H9 (cell line): ENCODE results near the gene CAMTA1. TPM values are rescaled to one million over a fixed set of nuclear protein-coding genes. Genes with fewer than 3 reads are reported as not detected.
A peak's percentile ranks its signal among the peaks of the same experiment; 100 is the strongest.

Source experiments
- DNase-seq: peaks from one replicate; pipeline ENCODE4 v3.0.0-alpha.2; 2017
- H2AFZ ChIP-seq: one replicate; pipeline ENCODE4 v1.6.1; 2013; ENCODE audit warnings: mild to moderate bottlenecking, low read length, control low read depth, moderate library complexity
- H2AK5ac ChIP-seq: 2 replicates; pipeline ENCODE4 v1.6.1; 2013; ENCODE audit warnings: low read length, control low read depth, mixed read lengths; ENCODE audit not compliant: insufficient read length
- H2BK120ac ChIP-seq: one replicate; pipeline ENCODE4 v1.6.1; 2013; ENCODE audit warnings: low read depth, mild to moderate bottlenecking, low read length, control low read depth, inconsistent platforms; ENCODE audit not compliant: poor library complexity, severe bottlenecking
- H2BK12ac ChIP-seq: 2 replicates; pipeline ENCODE4 v1.6.1; 2013; ENCODE audit warnings: low read length, control low read depth, mixed read lengths, low read depth; ENCODE audit not compliant: insufficient read length
- H2BK15ac ChIP-seq: 2 replicates; pipeline ENCODE4 v1.6.1; 2013; ENCODE audit warnings: low read depth, low read length, control low read depth
- H2BK20ac ChIP-seq: one replicate; pipeline ENCODE4 v1.6.1; 2013; ENCODE audit warnings: low read depth, mild to moderate bottlenecking, low read length, control low read depth, inconsistent platforms; ENCODE audit not compliant: poor library complexity, severe bottlenecking
- H2BK5ac ChIP-seq: 2 replicates; pipeline ENCODE4 v1.6.1; 2013; ENCODE audit warnings: low read length, control low read depth, mixed read lengths; ENCODE audit not compliant: insufficient read length
- H3K14ac ChIP-seq: 2 replicates; pipeline ENCODE4 v1.6.1; 2013; ENCODE audit warnings: low read length, control low read depth; ENCODE audit not compliant: insufficient read depth
- H3K18ac ChIP-seq: 2 replicates; pipeline ENCODE4 v1.6.1; 2013; ENCODE audit warnings: low read depth, mild to moderate bottlenecking, mixed read lengths, low read length, control low read depth; ENCODE audit not compliant: insufficient read length
- H3K23ac ChIP-seq: 2 replicates; pipeline ENCODE4 v1.6.1; 2013; ENCODE audit warnings: low read length, control low read depth, mixed read lengths, low read depth; ENCODE audit not compliant: insufficient read length
- H3K23me2 ChIP-seq: 2 replicates; pipeline ENCODE4 v1.6.1; 2013; ENCODE audit warnings: low read depth, mild to moderate bottlenecking, mixed read lengths, low read length, control low read depth; ENCODE audit not compliant: insufficient read length, poor library complexity, severe bottlenecking
- H3K27ac ChIP-seq: 2 replicates; pipeline ENCODE4 v1.5.1; 2013; ENCODE audit warnings: low read length, control low read depth, mixed read lengths, low read depth; ENCODE audit not compliant: insufficient read length
- H3K27me3 ChIP-seq: 2 replicates; pipeline ENCODE4 v1.6.1; 2013; ENCODE audit warnings: low read length, control low read depth, inconsistent platforms; ENCODE audit not compliant: insufficient read depth
- H3K4ac ChIP-seq: 2 replicates; pipeline ENCODE4 v1.6.1; 2013; ENCODE audit warnings: low read depth, mild to moderate bottlenecking, control low read depth, inconsistent platforms, low read length, moderate library complexity
- H3K4me1 ChIP-seq: 2 replicates; pipeline ENCODE4 v1.6.1; 2013; ENCODE audit warnings: low read length, control low read depth, inconsistent platforms; ENCODE audit not compliant: insufficient read depth
- H3K4me2 ChIP-seq: 2 replicates; pipeline ENCODE4 v1.6.1; 2013; ENCODE audit warnings: low read length, control low read depth, mixed read lengths; ENCODE audit not compliant: insufficient read length, insufficient read depth
- H3K56ac ChIP-seq: 2 replicates; pipeline ENCODE4 v1.6.1; 2013; ENCODE audit warnings: low read depth, mild to moderate bottlenecking, mixed read lengths, low read length, control low read depth; ENCODE audit not compliant: insufficient read length
- H3K79me1 ChIP-seq: 2 replicates; pipeline ENCODE4 v1.6.1; 2013; ENCODE audit warnings: low read depth, mild to moderate bottlenecking, moderate library complexity, low read length, control low read depth, inconsistent platforms; ENCODE audit not compliant: insufficient read depth, poor library complexity, severe bottlenecking
- H3K79me2 ChIP-seq: 2 replicates; pipeline ENCODE4 v1.6.1; 2013; ENCODE audit warnings: low read length, control low read depth, inconsistent platforms; ENCODE audit not compliant: insufficient read depth
- H3K9ac ChIP-seq: 2 replicates; pipeline ENCODE4 v1.6.1; 2013; ENCODE audit warnings: low read length, control low read depth, mixed read lengths; ENCODE audit not compliant: insufficient read length; ENCODE audit errors: extremely low read depth
- H3K9me3 ChIP-seq: one replicate; pipeline ENCODE4 v1.6.1; 2013; ENCODE audit warnings: low read depth, low read length, inconsistent platforms; ENCODE audit not compliant: control insufficient read depth
- H3T11ph ChIP-seq: one replicate; pipeline ENCODE4 v1.6.1; 2013; ENCODE audit warnings: mild to moderate bottlenecking, low read length, control low read depth, inconsistent platforms
- H4K20me1 ChIP-seq: one replicate; pipeline ENCODE4 v1.6.1; 2013; ENCODE audit not compliant: control insufficient read depth, insufficient read length, insufficient read depth
- H4K5ac ChIP-seq: 2 replicates; pipeline ENCODE4 v1.6.1; 2013; ENCODE audit warnings: low read depth, mild to moderate bottlenecking, mixed read lengths, low read length, control low read depth; ENCODE audit not compliant: insufficient read length
- H4K8ac ChIP-seq: replicated peaks from 2 replicates; pipeline ENCODE4 v1.6.1; 2013; ENCODE audit warnings: low read length, control low read depth, mixed read lengths, low read depth; ENCODE audit not compliant: insufficient read length
- H4K91ac ChIP-seq: 2 replicates; pipeline ENCODE4 v1.6.1; 2013; ENCODE audit warnings: low read depth, mild to moderate bottlenecking, moderate library complexity, mixed read lengths, low read length, control low read depth; ENCODE audit not compliant: insufficient read length
- H3K27ac Mint-ChIP-seq, 3 experiments: 2 replicates in 2 of 3; 3 replicates in 1 of 3; pipeline ENCODE4 v1.8.0; 2020 to 2021; ENCODE audit warnings: mixed read lengths in 3 of 3, mild to moderate bottlenecking in 1 of 3, moderate library complexity in 1 of 3
- H3K27me3 Mint-ChIP-seq: 2 replicates; pipeline ENCODE4 v1.8.0; 2021; ENCODE audit warnings: low read depth, mild to moderate bottlenecking, moderate library complexity, mixed read lengths
- H3K36me3 Mint-ChIP-seq, 3 experiments: 2 replicates in 2 of 3; 3 replicates in 1 of 3; pipeline ENCODE4 v1.8.0; 2020 to 2021; ENCODE audit warnings: low read depth in 3 of 3, mixed read lengths in 3 of 3; ENCODE audit not compliant: insufficient read depth in 1 of 3
- H3K4me1 Mint-ChIP-seq, 2 experiments: 2 replicates each; pipeline ENCODE4 v1.8.0; 2020; ENCODE audit warnings: mixed read lengths in 2 of 2
- H3K4me3 Mint-ChIP-seq, 2 experiments: 2 replicates in 1 of 2; 3 replicates in 1 of 2; pipeline ENCODE4 v1.8.0; 2020 to 2021; ENCODE audit warnings: mild to moderate bottlenecking in 2 of 2, mixed read lengths in 2 of 2, moderate library complexity in 1 of 2
- H3K9me3 Mint-ChIP-seq, 2 experiments: 2 replicates in 1 of 2; 3 replicates in 1 of 2; pipeline ENCODE4 v1.8.0; 2020; ENCODE audit warnings: mild to moderate bottlenecking in 2 of 2, mixed read lengths in 2 of 2, moderate library complexity in 1 of 2
- WGBS: extraction: QIAGEN DNeasy Blood & Tissue Kit; methylation state at CpG from one replicate; pipeline ENCODE4 v1.1.7; 2013; ENCODE audit warnings: missing lambda C conversion rate, low lambda C conversion rate, mixed read lengths; ENCODE audit not compliant: insufficient read length; ENCODE audit errors: extremely low coverage; 5-methylcytosine and 5-hydroxymethylcytosine counted together
- total RNA-seq: library from RNA; stranded (reverse); gene quantifications from 2 replicates; pipeline ENCODE4 v1.2.1, GENCODE V29; 2021
- TF ChIP-seq, protein P1 (sequence below): fragments of 200-600 bp; sonication (generic); conservative IDR thresholded peaks from 3 replicates; pipeline ENCODE4 v1.8.0; 2021; ENCODE audit warnings: antibody characterized with exemption, mild to moderate bottlenecking

Gene CAMTA1
- total RNA-seq, 1 experiment from 2014 or later: 115 TPM

GRCh38 chr1:7449750-7450149 is 664.5 kb downstream of the CAMTA1 start:
- no CpG with 5 or more reads among the region's 7 CpGs for WGBS

More at GRCh38 chr1:7449750-7450149, 664.5 kb downstream of the CAMTA1 start:
- Histone ChIP-seq H3K4me1 (no peaks in the 10 kb centered on the region), H3K56ac (no peak overlapping the region), H4K91ac (no peak overlapping the region), H3K27ac (no peak overlapping the region), H2AK5ac (no peak overlapping the region), H2AFZ (no peak overlapping the region), H3K27me3 (no peaks in the 10 kb centered on the region), H2BK20ac (no peak overlapping the region), H2BK5ac (no peak overlapping the region), H3K23ac (no peak overlapping the region), H3K9me3 (no peaks in the 10 kb centered on the region), H2BK120ac (no peak overlapping the region), H3K79me2 (no peaks in the 10 kb centered on the region), H3K9ac (no peak overlapping the region), H3K79me1 (no peaks in the 10 kb centered on the region), H3K4me2 (no peak overlapping the region), H3K4ac (no peak overlapping the region), H2BK15ac (no peak overlapping the region), H3K14ac (no peak overlapping the region), H4K5ac (no peak overlapping the region), H4K20me1 (no peaks in the 10 kb centered on the region), H4K8ac (no peak overlapping the region), H3K23me2 (no peaks in the 10 kb centered on the region), H3T11ph (no peak overlapping the region), H2BK12ac (no peak overlapping the region), H3K18ac (no peak overlapping the region)
- no peaks in the 10 kb centered on the region; the same call in 1 of the 2 replicates for H3K27me3 Mint-ChIP-seq
- DNase-seq: no peak
- no peaks in the 10 kb centered on the region for H3K9me3 Mint-ChIP-seq
- no peak overlapping the region for H3K27ac Mint-ChIP-seq
- peaks cover 8 to 32% of the 10 kb centered on the region in 2 experiments; a peak in 3 of 4 replicates for H3K4me1 Mint-ChIP-seq
- TF ChIP-seq, protein P1, sequence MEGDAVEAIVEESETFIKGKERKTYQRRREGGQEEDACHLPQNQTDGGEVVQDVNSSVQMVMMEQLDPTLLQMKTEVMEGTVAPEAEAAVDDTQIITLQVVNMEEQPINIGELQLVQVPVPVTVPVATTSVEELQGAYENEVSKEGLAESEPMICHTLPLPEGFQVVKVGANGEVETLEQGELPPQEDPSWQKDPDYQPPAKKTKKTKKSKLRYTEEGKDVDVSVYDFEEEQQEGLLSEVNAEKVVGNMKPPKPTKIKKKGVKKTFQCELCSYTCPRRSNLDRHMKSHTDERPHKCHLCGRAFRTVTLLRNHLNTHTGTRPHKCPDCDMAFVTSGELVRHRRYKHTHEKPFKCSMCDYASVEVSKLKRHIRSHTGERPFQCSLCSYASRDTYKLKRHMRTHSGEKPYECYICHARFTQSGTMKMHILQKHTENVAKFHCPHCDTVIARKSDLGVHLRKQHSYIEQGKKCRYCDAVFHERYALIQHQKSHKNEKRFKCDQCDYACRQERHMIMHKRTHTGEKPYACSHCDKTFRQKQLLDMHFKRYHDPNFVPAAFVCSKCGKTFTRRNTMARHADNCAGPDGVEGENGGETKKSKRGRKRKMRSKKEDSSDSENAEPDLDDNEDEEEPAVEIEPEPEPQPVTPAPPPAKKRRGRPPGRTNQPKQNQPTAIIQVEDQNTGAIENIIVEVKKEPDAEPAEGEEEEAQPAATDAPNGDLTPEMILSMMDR: peak; percentile 41
- H3K4me3 Mint-ChIP-seq: no peak overlapping the region
- no peaks in the 10 kb centered on the region for H3K36me3 Mint-ChIP-seq
